RWPE1 (cell line): ENCODE measurements around the gene EMC8.
A peak's percentile ranks its signal among the peaks of the same experiment; 100 is the strongest.

Experiments
- CTCF ChIA-PET: fragments of 350-600 bp; sonication (Branson Sonifier 250); formaldehyde crosslinking; extraction: SDS; loops from one replicate; lab custom pipeline; 2021; lab: Yijun Ruan, JAX
- POLR2A ChIA-PET: fragments of 400-600 bp; formaldehyde crosslinking; extraction: SDS; loops from one replicate; lab custom pipeline; 2020; ENCODE audit warnings: antibody characterized with exemption; ENCODE audit not compliant: low non-redundant PET; lab: Yijun Ruan, JAX
- DNase-seq: peaks from one replicate; pipeline ENCODE4 v3.0.0; 2012; ENCODE audit warnings: low spot score
- H3K27ac ChIP-seq: fragments of 450-650 bp; 2 replicates; pipeline ENCODE4 v1.5.1; 2017
- CTCF ChIP-seq: fragments of 450-650 bp; conservative IDR thresholded peaks from 2 replicates; pipeline ENCODE4 v1.5.1; 2017; ENCODE audit warnings: low read depth, mild to moderate bottlenecking

Gene EMC8

GRCh38 chr16:85752511-85753420 lies 46.6 kb downstream of the EMC8 start:
- H3K27ac ChIP-seq: peak overlapping the region; percentile 99
- DNase-seq: peak; percentile 49
- POLR2A ChIA-PET: interaction anchor here (0.6 kb wide), 1 partner anchor 11 kb away, joined by 3 read pairs; no protein-coding TSS in a partner anchor
- 0 out of 2 replicates have a peak, but pooled peaks have one; percentile 10 for TF ChIP-seq CTCF
- CTCF ChIA-PET: interaction anchor here (0.8 to 1.4 kb wide), 2 partner anchors 35 to 77 kb away, joined by 4 to 6 read pairs; no protein-coding TSS in a partner anchor

- peak overlapping the region; percentile 99 for H3K27ac ChIP-seq
- no peak for TF ChIP-seq CTCF
- DNase-seq: peak; percentile 87
- ChIA-PET CTCF (interaction anchor here (0.8 to 1.4 kb wide), 2 partner anchors 34 to 76 kb away, joined by 4 to 6 read pairs; no protein-coding TSS in a partner anchor), POLR2A (interaction anchor here (0.6 kb wide), 1 partner anchor 10 kb away, joined by 3 read pairs; no protein-coding TSS in a partner anchor)
Measured at GRCh38 chr16:85751698-85752501, 47.4 kb downstream of the EMC8 start.

GRCh38 chr16:85750827-85751697 lies 48.3 kb downstream of the EMC8 start, which contains the start of gene C16orf74:
Gene C16orf74, minus strand, starts transcription at chr16:85751096. Its CDS starts 15,879 bp downstream, at chr16:85735217.
- POLR2A ChIA-PET: no interaction called here
- peak within 1 kb of the TSS; percentile 99 for H3K27ac ChIP-seq
- DNase-seq: peak; percentile 79
- no peak for TF ChIP-seq CTCF
- CTCF ChIA-PET: interaction anchor here (1.0 to 1.4 kb wide), 2 partner anchors 22 to 33 kb away, joined by 3 to 6 read pairs; no protein-coding TSS in a partner anchor

- TF ChIP-seq CTCF: no peak
- peak; percentile 44 for DNase-seq
- POLR2A ChIA-PET: interaction anchor here (0.6 kb wide), 1 partner anchor 89 kb away, joined by 3 read pairs; no protein-coding TSS in a partner anchor
- CTCF ChIA-PET: interaction anchor here (0.7 to 1.0 kb wide), 2 partner anchors 21 to 266 kb away, joined by 3 to 4 read pairs; no protein-coding TSS in a partner anchor
- H3K27ac ChIP-seq: peak overlapping the region; percentile 99
Measured at GRCh38 chr16:85750146-85750826, 49.1 kb downstream of the EMC8 start.

GRCh38 chr16:85749771-85750145 lies 49.6 kb downstream of the EMC8 start:
- DNase-seq: no peak
- TF ChIP-seq CTCF: no peak
- ChIA-PET CTCF (interaction anchor here (0.7 to 1.0 kb wide), 3 partner anchors 20 to 471 kb away, joined by 3 to 5 read pairs (median 4); no protein-coding TSS in a partner anchor), POLR2A (interaction anchor here (0.6 kb wide), 1 partner anchor 88 kb away, joined by 3 read pairs; no protein-coding TSS in a partner anchor)
- peak overlapping the region; percentile 99 for H3K27ac ChIP-seq
